Suprapubic skin (tissue), 4 donors: ENCODE measurements around the gene VPS9D1.

Source experiments
- CTCF ChIP-seq, 2 donors: fragments of 200-600 bp in 1 of 2; fragments of 450-650 bp in 1 of 2; sonication (generic) in 1 of 2; IDR thresholded peaks; one replicate each; pipeline ENCODE4 v1.5.1; 2016 to 2019; ENCODE audit warnings: antibody characterized with exemption in 2 of 2, mild to moderate bottlenecking in 1 of 2, moderate library complexity in 1 of 2
- POLR2A ChIP-seq, 2 donors: fragments of 450-650 bp; IDR thresholded peaks; one replicate each; pipeline ENCODE4 v1.6.1; 2017; ENCODE audit warnings: antibody characterized with exemption in 2 of 2, mild to moderate bottlenecking in 2 of 2, moderate library complexity in 2 of 2
- POLR2AphosphoS5 ChIP-seq, 3 donors: sonication (generic); formaldehyde crosslinking; IDR thresholded peaks; one replicate each; pipeline ENCODE4 v1.6.1; 2017; ENCODE audit warnings: antibody characterized with exemption in 3 of 3

- no peak for TF ChIP-seq CTCF (IDR thresholded peaks at IDR 0.05)
- no peak for TF ChIP-seq POLR2A (IDR thresholded peaks at IDR 0.05)
- no peak for TF ChIP-seq POLR2AphosphoS5 (IDR thresholded peaks at IDR 0.05)
Measured at GRCh38 chr16:89736554-89736953, 15.9 kb upstream of the VPS9D1 start.
